Endodermal cell (in vitro differentiated cells): ENCODE measurements around the gene CEP170B. TPM values are rescaled to one million over a fixed set of nuclear protein-coding genes. Genes with fewer than 3 reads are reported as not detected.

Experiments used
- DNase-seq: peaks from one replicate; pipeline ENCODE4 v3.0.0-alpha.2; 2017
- H3K27ac ChIP-seq: 2 replicates; pipeline ENCODE4 v1.5.1; 2013; ENCODE audit warnings: mild to moderate bottlenecking, low read depth, low read length, moderate library complexity
- H3K27me3 ChIP-seq: 2 replicates; pipeline ENCODE4 v1.6.1; 2013; ENCODE audit warnings: mild to moderate bottlenecking, low read length, moderate library complexity; ENCODE audit not compliant: insufficient read depth, control insufficient read depth, poor library complexity, severe bottlenecking
- H3K36me3 ChIP-seq: 2 replicates; pipeline ENCODE4 v1.7.0; 2013; ENCODE audit warnings: mild to moderate bottlenecking, low read length, moderate library complexity; ENCODE audit not compliant: control insufficient read depth, insufficient read depth
- H3K4me1 ChIP-seq: one replicate; pipeline ENCODE4 v1.7.0; 2013; ENCODE audit warnings: low read length; ENCODE audit not compliant: control insufficient read depth, insufficient read depth
- H3K4me3 ChIP-seq: 2 replicates; pipeline ENCODE4 v1.5.1; 2013; ENCODE audit warnings: mild to moderate bottlenecking, low read length, moderate library complexity
- H3K9ac ChIP-seq: 2 replicates; pipeline ENCODE4 v1.6.1; 2013; ENCODE audit warnings: mild to moderate bottlenecking, low read length, moderate library complexity; ENCODE audit not compliant: poor library complexity, severe bottlenecking; ENCODE audit errors: extremely low read depth
- H3K9me3 ChIP-seq: 2 replicates; pipeline ENCODE4 v1.6.1; 2013; ENCODE audit warnings: mild to moderate bottlenecking, low read length, moderate library complexity; ENCODE audit not compliant: control insufficient read depth
- H3K27ac Mint-ChIP-seq: 2 replicates; pipeline ENCODE4 v1.8.0; 2020; ENCODE audit warnings: mixed read lengths
- H3K27me3 Mint-ChIP-seq: 2 replicates; pipeline ENCODE4 v1.8.0; 2021; ENCODE audit warnings: mild to moderate bottlenecking, mixed read lengths; ENCODE audit not compliant: insufficient read depth
- H3K36me3 Mint-ChIP-seq: 2 replicates; pipeline ENCODE4 v1.8.0; 2020; ENCODE audit warnings: low read depth, mixed read lengths
- H3K4me1 Mint-ChIP-seq: 2 replicates; pipeline ENCODE4 v1.8.0; 2020; ENCODE audit warnings: mixed read lengths
- H3K4me3 Mint-ChIP-seq: 2 replicates; pipeline ENCODE4 v1.8.0; 2020; ENCODE audit warnings: mild to moderate bottlenecking, moderate library complexity, mixed read lengths
- H3K9me3 Mint-ChIP-seq: 2 replicates; pipeline ENCODE4 v1.8.0; 2020; ENCODE audit warnings: mild to moderate bottlenecking, mixed read lengths
- CTCF ChIP-seq: fragments of 200-600 bp; sonication (generic); conservative IDR thresholded peaks from 2 replicates; pipeline ENCODE4 v1.5.0; 2021; ENCODE audit warnings: antibody characterized with exemption, mild to moderate bottlenecking
- WGBS, 2 experiments: methylation state at CpG; one replicate each; pipeline versions ENCODE4 v1.1.5 to v1.1.7; 2013; ENCODE audit warnings: missing lambda C conversion rate in 2 of 2, mixed read lengths in 1 of 2; ENCODE audit not compliant: insufficient coverage in 1 of 2, insufficient read length in 1 of 2; 5-methylcytosine and 5-hydroxymethylcytosine counted together
- total RNA-seq, 2 donors: library from RNA; stranded (reverse); fragmentation: NEBNext Ultra II Directional in 1 of 2; extraction: Animal tissue kit (Norgen Biotek cat#: 25700) in 1 of 2; gene quantifications; 2 replicates in 1 of 2; 3 replicates in 1 of 2; pipeline ENCODE4 v1.2.1, GENCODE V29; 2021

The CEP170B gene
- total RNA-seq, 2 donors from 2014 or later = 38.9 to 43.1 TPM

GRCh38 chr14:104859900-104860299, 5.2 kb upstream of the CEP170B start:
- WGBS, 2 experiments = 95 to 98% methylated on average over 4 of the region's 4 CpGs
- Mint-ChIP-seq H3K4me1 (peaks cover 10% of the 10 kb centered on the region), H3K9me3 (no peaks in the 10 kb centered on the region)

GRCh38 chr14:104860414-104860813, 4.7 kb upstream of the CEP170B start:
- DNase-seq = no peak
- Mint-ChIP-seq H3K4me1 (peaks cover 10% of the 10 kb centered on the region), H3K27ac (no peak overlapping the region), H3K9me3 (no peaks in the 10 kb centered on the region), H3K36me3 (peaks cover 3% of the 10 kb centered on the region), H3K4me3 (no peak overlapping the region), H3K27me3 (no peaks in the 10 kb centered on the region)
- Histone ChIP-seq H3K36me3 (no peaks in the 10 kb centered on the region), H3K27me3 (peaks cover 11% of the 10 kb centered on the region), H3K27ac (no peak overlapping the region), H3K4me1 (no peaks in the 10 kb centered on the region), H3K4me3 (no peak overlapping the region), H3K9ac (no peak overlapping the region), H3K9me3 (no peaks in the 10 kb centered on the region)
- TF ChIP-seq CTCF = no peak

More at GRCh38 chr14:104859900-104860299, 5.2 kb upstream of the CEP170B start:
- Mint-ChIP-seq H3K4me3 (no peak overlapping the region), H3K27ac (no peak overlapping the region), H3K27me3 (no peaks in the 10 kb centered on the region), H3K36me3 (peaks cover 3% of the 10 kb centered on the region)
- no peak overlapping the region for H3K4me3 ChIP-seq
- H3K27me3 ChIP-seq = peaks cover 11% of the 10 kb centered on the region
- H3K9me3 ChIP-seq = no peaks in the 10 kb centered on the region
- no peak for TF ChIP-seq CTCF
- no peak for DNase-seq
- H3K4me1 ChIP-seq = no peaks in the 10 kb centered on the region
- no peak overlapping the region for H3K27ac ChIP-seq
- H3K9ac ChIP-seq = no peak overlapping the region
- no peaks in the 10 kb centered on the region for H3K36me3 ChIP-seq

DNA sequence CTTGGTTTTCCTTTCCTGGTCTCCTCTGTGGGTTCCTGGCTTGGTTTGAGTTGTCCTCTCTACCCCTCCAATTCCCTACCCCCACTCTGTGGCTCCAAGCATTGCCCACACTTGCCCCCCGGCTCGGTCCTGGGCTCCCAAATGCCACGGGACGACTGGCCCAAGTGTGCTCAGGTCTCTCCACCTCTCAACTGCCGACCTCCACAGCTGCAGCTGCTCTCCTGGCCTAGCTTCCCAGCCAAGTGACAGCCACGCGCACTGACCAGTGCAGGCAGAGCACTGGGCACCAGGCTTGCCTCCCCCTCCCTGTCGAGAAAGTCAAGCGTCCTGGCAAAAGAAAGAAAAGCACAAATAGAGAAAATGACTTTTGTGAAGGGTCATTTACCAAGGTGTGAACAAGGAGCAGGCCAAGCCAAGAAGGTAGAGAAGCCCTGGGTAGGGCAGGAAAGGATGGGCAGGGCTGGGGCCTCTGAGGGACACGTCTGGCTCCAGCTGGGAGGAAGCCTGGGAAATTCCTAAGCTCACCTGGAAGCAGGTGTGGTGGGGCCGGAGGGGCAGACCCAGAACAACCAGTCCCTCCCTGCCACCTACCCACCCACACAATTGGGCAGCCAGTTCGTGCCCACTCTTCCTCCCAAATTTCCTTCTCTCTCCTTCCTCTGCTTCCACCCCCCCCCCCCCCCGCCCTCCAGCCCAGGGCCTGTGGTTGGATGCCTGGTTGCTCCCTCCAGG, 1.8 kb upstream of the CEP170B start:
- Histone ChIP-seq H3K9me3 (no peaks in the 10 kb centered on the region), H3K36me3 (peaks cover 3% of the 10 kb centered on the region), H3K9ac (peak overlapping the region; percentile 44), H3K4me1 (no peaks in the 10 kb centered on the region), H3K4me3 (peak overlapping the region; percentile 84), H3K27me3 (peaks cover 11% of the 10 kb centered on the region), H3K27ac (no peak overlapping the region)
- Mint-ChIP-seq H3K4me1 (peaks cover 3% of the 10 kb centered on the region), H3K27ac (no peak overlapping the region), H3K27me3 (no peaks in the 10 kb centered on the region), H3K36me3 (peaks cover 5% of the 10 kb centered on the region), H3K4me3 (peak overlapping the region; percentile 84), H3K9me3 (no peaks in the 10 kb centered on the region)
- 80 to 88% methylated on average over 5 to 13 of the region's 13 CpGs for WGBS, 2 experiments
- TF ChIP-seq CTCF = no peak
- DNase-seq = peak; percentile 34
